Adrenal gland (tissue), 12 donors: ENCODE data around the gene BGN. TPM values are rescaled to one million over a fixed set of nuclear protein-coding genes. Genes with fewer than 3 reads are reported as not detected.
A peak's percentile ranks its signal among the peaks of the same experiment; 100 is the strongest.

Experiments
- DNase-seq, 7 donors: peaks; one replicate each; pipeline ENCODE4 v3.0.0-alpha.2; 2019 to 2020
- H3K27ac ChIP-seq, 5 donors: fragments of 200-600 bp; sonication (generic) in 4 of 5; 1 replicate in 3 of 5; 2 replicates in 2 of 5; pipeline versions ENCODE4 v1.5.1 to v1.8.0; 2016 to 2020; ENCODE audit warnings: mild to moderate bottlenecking in 1 of 5
- H3K27me3 ChIP-seq: fragments of 200-600 bp; 2 replicates; pipeline ENCODE4 v1.8.0; 2021
- H3K36me3 ChIP-seq, 2 donors: fragments of 200-600 bp; replicated peaks in 1 of 2; 1 replicate in 1 of 2; 2 replicates in 1 of 2; pipeline versions ENCODE4 v1.5.1 to v1.8.0; 2018 to 2022
- H3K4me1 ChIP-seq, 2 donors: fragments of 200-600 bp; replicated peaks in 1 of 2; 1 replicate in 1 of 2; 2 replicates in 1 of 2; pipeline versions ENCODE4 v1.5.1 to v1.8.0; 2018 to 2021
- H3K4me3 ChIP-seq, 4 donors: fragments of 200-600 bp; sonication (generic) in 3 of 4; one replicate each; pipeline ENCODE4 v1.5.1; 2016 to 2018
- H3K9me3 ChIP-seq, 3 donors: fragments of 200-600 bp; sonication (generic) in 1 of 3; replicated peaks in 1 of 3; 1 replicate in 2 of 3; 2 replicates in 1 of 3; pipeline versions ENCODE4 v1.5.1 to v1.8.0; 2016 to 2021
- CTCF ChIP-seq, 6 experiments: fragments of 450-650 bp in 4 of 6; fragments of 200-600 bp in 2 of 6; sonication (generic) in 1 of 6; IDR thresholded peaks; 1 replicate in 5 of 6; 2 replicates in 1 of 6; pipeline versions ENCODE4 v1.5.1 to v1.8.0; 2016 to 2021; ENCODE audit warnings: antibody characterized with exemption in 6 of 6, mild to moderate bottlenecking in 2 of 6, moderate library complexity in 1 of 6
- POLR2A ChIP-seq, 2 donors: fragments of 450-650 bp; IDR thresholded peaks; one replicate each; pipeline ENCODE4 v1.6.1; 2017; ENCODE audit warnings: antibody characterized with exemption in 2 of 2, mild to moderate bottlenecking in 2 of 2, moderate library complexity in 1 of 2
- WGBS, 4 donors: extraction: QIAGEN DNeasy Blood & Tissue Kit in 2 of 4; methylation state at CpG; one replicate each; pipeline versions ENCODE4 v1.1.5 to v1.1.7; 2013 to 2017; 5-methylcytosine and 5-hydroxymethylcytosine counted together
- intact Hi-C, 2 donors: fragments of 100-400 bp; cut with DNase I; formaldehyde crosslinking; loops; one replicate each; pipeline versions ENCODE4 v1.14.1 to v1.15.0; 2022 to 2023
- polyA plus RNA-seq, 3 donors: library from polyadenylated mRNA; stranded (reverse); fragments of 200-250 nt in 2 of 3; fragments of 350-450 nt in 1 of 3; fragmentation: Illumina TruSeq in 1 of 3; extraction: RNeasy Lipid Tissue Mini Kit (QIAGEN cat#74804) in 1 of 3; gene quantifications; one replicate each; pipeline ENCODE4 v1.2.3, GENCODE V29; 2013 to 2014
- total RNA-seq, 9 donors: library from RNA; depleted of rRNA in 4 of 9; stranded (reverse); fragments of >200 nt in 4 of 9; fragments of 120-200 nt in 1 of 9; fragmentation: NEBNext Ultra II Directional in 1 of 9; extraction: Animal tissue kit (Norgen Biotek cat#: 25700) in 1 of 9; gene quantifications; one replicate each; pipeline versions ENCODE4 v1.1.0 to v1.2.4, GENCODE V29; 2013 to 2023
- donor health status: healthy with polysubstance abuse.
- donor health status: Bipolar disorder and iron deficiency.
- donor health status: DM: yes; HTN: yes; CAD: no.
- donor health status: DM: no; HTN: no; CAD: no.
- donor health status: DM: no; HTN: no; CAD: no.
- donor health status: DM: yes; HTN: yes; CAD: no.

The BGN gene
- total and polyA plus RNA-seq, 12 donors, result 18.9 to 598 (median 247) TPM

- H3K27ac ChIP-seq, result peak overlapping the region in 1 of 5 donors; percentile 81
- no peaks in the 10 kb centered on the region for H3K36me3 ChIP-seq
- peaks cover 11% of the 10 kb centered on the region for H3K27me3 ChIP-seq
- peak overlapping the region in 1 of 4 donors; percentile 38 for H3K4me3 ChIP-seq
- H3K9me3 ChIP-seq, result no peaks in the 10 kb centered on the region
- no peaks in the 10 kb centered on the region for H3K4me1 ChIP-seq
- TF ChIP-seq POLR2A (IDR thresholded peaks at IDR 0.05), result no peak
- TF ChIP-seq CTCF (IDR thresholded peaks at IDR 0.05), result peak in 1 of 6 experiments; percentile 2
- intact Hi-C loops, result no loop called here
- 69 to 84% (median 71%) methylated on average over 6 to 18 of the region's 18 CpGs; no CpG with 5 or more reads in 1 of the 4 donors for WGBS, 4 donors
- DNase-seq, result no peak
These were observed 1.3 kb downstream of the BGN start for GRCh38 chrX:153495903-153496589.

- Histone ChIP-seq H3K27ac (peak overlapping the region in 1 of 5 donors; percentile 81), H3K4me1 (no peaks in the 10 kb centered on the region)
- 66 to 83% (median 74%) methylated on average over 1 to 8 of the region's 8 CpGs for WGBS, 4 donors
These were observed 1.8 kb downstream of the BGN start for GRCh38 chrX:153496590-153496959.

GRCh38 chrX:153498453-153498852, 3.7 kb downstream of the BGN start:
- no peak for TF ChIP-seq CTCF (IDR thresholded peaks at IDR 0.05)
- no peak for TF ChIP-seq POLR2A (IDR thresholded peaks at IDR 0.05)
- no peaks in the 10 kb centered on the region for H3K4me1 ChIP-seq
- intact Hi-C loops, result no loop called here
- peaks cover 17% of the 10 kb centered on the region for H3K27me3 ChIP-seq
- no peak overlapping the region for H3K27ac ChIP-seq
- H3K36me3 ChIP-seq, result no peaks in the 10 kb centered on the region
- 72 to 82% (median 78%) methylated on average over 4 to 7 of the region's 7 CpGs; no CpG with 5 or more reads in 1 of the 4 donors for WGBS, 4 donors
- no peak for DNase-seq
- no peaks in the 10 kb centered on the region for H3K9me3 ChIP-seq
- H3K4me3 ChIP-seq, result no peak overlapping the region

More at GRCh38 chrX:153496590-153496959, 1.8 kb downstream of the BGN start:
- TF ChIP-seq CTCF (IDR thresholded peaks at IDR 0.05) (no peak), POLR2A (IDR thresholded peaks at IDR 0.05) (no peak)
- Histone ChIP-seq H3K4me3 (no peak overlapping the region), H3K27me3 (peaks cover 11% of the 10 kb centered on the region), H3K9me3 (no peaks in the 10 kb centered on the region), H3K36me3 (no peaks in the 10 kb centered on the region)
- DNase-seq, result no peak
- intact Hi-C loops, result no loop called here

GRCh38 chrX:153499341-153499740, 4.6 kb downstream of the BGN start:
- H3K4me1 ChIP-seq, result no peaks in the 10 kb centered on the region
- no peaks in the 10 kb centered on the region for H3K9me3 ChIP-seq
- no peak overlapping the region for H3K4me3 ChIP-seq
- H3K36me3 ChIP-seq, result no peaks in the 10 kb centered on the region
- TF ChIP-seq POLR2A (IDR thresholded peaks at IDR 0.05), result no peak
- TF ChIP-seq CTCF (IDR thresholded peaks at IDR 0.05), result no peak
- DNase-seq, result no peak
- H3K27ac ChIP-seq, result peak overlapping the region in 1 of 5 donors; percentile 5
- peaks cover 17% of the 10 kb centered on the region for H3K27me3 ChIP-seq
- WGBS, 4 donors, result 62 to 75% (median 74%) methylated on average over 9 to 15 of the region's 15 CpGs; no CpG with 5 or more reads in 1 of the 4 donors
- intact Hi-C loops, result no loop called here
